SK-N-SH treated with all-trans-retinoic acid at 6 μM for 48 hours (cell line): ENCODE results near the gene DUOX2.

Source experiments
- RARB ChIP-seq: fragments of 250-450 bp; sonication (Bioruptor Pico); IDR thresholded peaks from 2 replicates; pipeline ENCODE4 v1.8.0; 2021; ENCODE audit warnings: mild to moderate bottlenecking, moderate library complexity
- ZFP3 ChIP-seq: fragments of 250-450 bp; sonication (Bioruptor Pico); IDR thresholded peaks from 2 replicates; pipeline ENCODE4 v1.5.0; 2020; ENCODE audit warnings: mild to moderate bottlenecking, moderate library complexity
- ZFP30 ChIP-seq: fragments of 450-650 bp; formaldehyde crosslinking; IDR thresholded peaks from 2 replicates; pipeline ENCODE4 v1.5.0; 2022; ENCODE audit warnings: mild to moderate bottlenecking, moderate library complexity

GRCh38 chr15:45102226-45102625, 11.7 kb downstream of the DUOX2 start:
- TF ChIP-seq RARB (CRISPR knock-in tag) (no peak), ZFP3 (CRISPR knock-in tag) (no peak), ZFP30 (CRISPR knock-in tag) (no peak)
